Fibroblast of lung (primary cell): ENCODE results near the gene MKNK1.

Source experiments
- CTCF ChIP-seq, 2 donors: IDR thresholded peaks in 1 of 2; conservative IDR thresholded peaks in 1 of 2; 1 replicate in 1 of 2; 2 replicates in 1 of 2; pipeline ENCODE4 v1.5.1; 2011 to 2012; ENCODE audit warnings: low read length in 2 of 2, control low read depth in 1 of 2, inconsistent platforms in 1 of 2, low read depth in 1 of 2, mild to moderate bottlenecking in 1 of 2
- EZH2 ChIP-seq: IDR thresholded peaks from 2 replicates; pipeline ENCODE4 v1.5.1; 2012; ENCODE audit warnings: low read length, control low read depth, mild to moderate bottlenecking; ENCODE audit errors: missing control alignments

- TF ChIP-seq CTCF (conservative IDR thresholded peaks at IDR 0.05 in 1 of 2, IDR thresholded peaks at IDR 0.05 in 1 of 2; ENCODE audit: low read depth in 1 of 2, low read length in 2 of 2) = no peak
- TF ChIP-seq EZH2 = no peak
Measured at GRCh38 chr1:46520063-46520911, 83.8 kb downstream of the MKNK1 start.
